GM21717 (cell line): ENCODE data around the gene VTA1.

ENCODE experiments used
- ATAC-seq: cut with Tn5 transposase; IDR thresholded peaks from one replicate; pipeline ENCODE4 v1.9.1; 2021; ENCODE audit warnings: mild to moderate bottlenecking, moderate library complexity; ENCODE audit not compliant: unreplicated experiment

VTA1 gene

DNA sequence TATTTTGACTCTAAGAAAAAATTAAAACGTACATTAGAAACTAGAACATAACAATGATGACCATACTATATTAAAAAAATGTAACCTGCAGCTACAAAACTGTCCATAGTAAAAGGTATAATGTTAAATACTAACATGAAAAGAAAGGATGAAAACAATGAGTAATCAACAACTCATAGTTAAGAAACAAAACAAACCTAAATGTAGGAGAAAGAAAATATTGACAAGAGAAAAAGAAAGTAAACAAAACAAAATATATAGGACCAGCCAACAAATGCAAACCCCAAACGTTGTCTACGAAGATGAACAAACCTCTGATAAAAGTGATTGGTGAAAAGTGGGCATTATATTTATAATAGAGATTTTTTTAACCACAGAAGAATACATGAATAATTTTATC lies 113.7 kb downstream of the VTA1 start:
- no peak for ATAC-seq

DNA sequence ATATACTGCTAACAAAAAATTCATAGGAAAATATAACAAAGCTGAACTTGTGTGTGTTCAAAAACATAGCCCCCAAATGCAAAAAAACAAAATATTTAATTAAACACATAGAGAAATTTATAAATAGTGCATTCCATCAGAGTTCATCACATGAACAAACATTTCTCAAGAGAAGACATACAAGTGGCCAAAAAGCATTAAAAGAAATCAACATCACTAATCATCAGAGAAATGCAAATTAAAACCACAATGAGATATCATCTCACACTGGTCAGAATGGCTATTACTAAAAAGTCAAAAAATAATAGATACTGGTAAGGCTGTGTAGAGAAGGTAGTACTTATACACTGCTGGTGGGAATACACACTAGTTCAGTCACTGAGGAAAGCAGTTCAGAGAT lies 115.2 kb downstream of the VTA1 start:
- no peak for ATAC-seq

DNA sequence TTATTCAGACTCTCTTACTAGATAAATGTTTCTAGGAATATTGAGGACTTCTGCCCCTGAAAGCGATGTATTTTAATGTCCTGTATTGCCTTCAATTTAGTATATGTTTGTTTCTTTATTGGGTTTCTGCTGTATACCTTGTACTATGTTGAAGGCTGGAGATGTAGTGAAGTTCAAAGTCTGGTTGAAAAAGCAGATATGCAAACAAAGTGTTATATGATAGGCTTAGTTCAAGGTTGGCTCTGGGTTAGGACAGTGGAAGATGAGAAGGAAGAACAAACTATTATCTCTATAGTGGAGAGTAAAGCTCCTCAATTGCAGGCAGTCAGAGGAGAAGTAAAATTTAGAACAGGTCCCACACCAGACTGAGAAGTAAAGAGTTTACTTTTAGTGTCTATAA lies 118.4 kb downstream of the VTA1 start:
- ATAC-seq = no peak

DNA sequence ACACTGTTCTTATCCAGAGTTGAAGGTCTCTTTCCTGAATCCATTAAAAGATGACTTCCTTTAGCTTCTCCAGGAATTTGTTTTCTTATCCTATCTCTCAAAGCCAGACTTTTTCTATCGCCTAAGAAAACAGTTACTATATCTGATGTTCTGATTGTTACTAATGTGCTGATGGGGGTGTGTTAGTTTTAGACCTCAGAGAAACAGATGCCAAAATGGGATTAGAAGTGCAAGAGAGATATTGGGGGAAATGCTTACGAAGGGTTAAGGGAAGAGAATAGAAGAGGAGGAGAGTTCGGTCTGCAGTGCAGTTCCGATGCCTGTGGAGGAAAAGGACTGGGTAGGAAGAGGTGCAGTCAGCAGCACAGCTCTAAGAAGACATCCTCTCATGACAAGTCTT lies 119.0 kb downstream of the VTA1 start:
- no peak for ATAC-seq

DNA sequence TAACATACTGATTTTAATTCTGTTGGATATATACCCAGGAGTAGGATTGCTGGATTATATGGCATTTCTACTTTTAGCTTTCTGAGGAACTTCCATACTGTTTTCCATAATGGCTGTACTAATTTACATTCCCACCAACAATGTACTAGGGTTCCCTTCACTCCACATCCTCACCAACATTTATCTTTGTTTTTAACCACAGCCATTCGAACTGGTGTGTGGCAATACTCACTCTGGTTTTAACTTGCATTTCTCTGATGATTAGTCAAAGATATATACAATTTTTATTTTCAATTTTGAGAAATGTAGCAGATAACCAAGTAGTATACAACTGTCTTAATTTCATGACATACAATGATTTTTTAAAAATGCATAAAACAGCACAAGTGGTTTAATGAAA lies 124.4 kb downstream of the VTA1 start:
- no peak for ATAC-seq
